IPS-15b (cell line): ENCODE measurements around the gene LTB4R.

Experiments
- H3K27me3 ChIP-seq: one replicate; pipeline ENCODE4 v1.6.1; 2013; ENCODE audit warnings: low read length; ENCODE audit not compliant: control insufficient read depth, insufficient read depth
- H3K36me3 ChIP-seq: one replicate; pipeline ENCODE4 v1.6.1; 2013; ENCODE audit warnings: low read length; ENCODE audit not compliant: control insufficient read depth, insufficient read depth
- H3K4me1 ChIP-seq: one replicate; pipeline ENCODE4 v1.6.1; 2013; ENCODE audit warnings: mild to moderate bottlenecking, low read length; ENCODE audit not compliant: control insufficient read depth, insufficient read depth
- H3K4me3 ChIP-seq: one replicate; pipeline ENCODE4 v1.5.1; 2013; ENCODE audit warnings: low read depth, low read length
- H3K9ac ChIP-seq: one replicate; pipeline ENCODE4 v1.6.1; 2013; ENCODE audit warnings: low read depth, mild to moderate bottlenecking, low read length
- H3K9me3 ChIP-seq: one replicate; pipeline ENCODE4 v1.6.1; 2013; ENCODE audit warnings: mild to moderate bottlenecking, low read length; ENCODE audit not compliant: control insufficient read depth, insufficient read depth

Gene LTB4R

DNA sequence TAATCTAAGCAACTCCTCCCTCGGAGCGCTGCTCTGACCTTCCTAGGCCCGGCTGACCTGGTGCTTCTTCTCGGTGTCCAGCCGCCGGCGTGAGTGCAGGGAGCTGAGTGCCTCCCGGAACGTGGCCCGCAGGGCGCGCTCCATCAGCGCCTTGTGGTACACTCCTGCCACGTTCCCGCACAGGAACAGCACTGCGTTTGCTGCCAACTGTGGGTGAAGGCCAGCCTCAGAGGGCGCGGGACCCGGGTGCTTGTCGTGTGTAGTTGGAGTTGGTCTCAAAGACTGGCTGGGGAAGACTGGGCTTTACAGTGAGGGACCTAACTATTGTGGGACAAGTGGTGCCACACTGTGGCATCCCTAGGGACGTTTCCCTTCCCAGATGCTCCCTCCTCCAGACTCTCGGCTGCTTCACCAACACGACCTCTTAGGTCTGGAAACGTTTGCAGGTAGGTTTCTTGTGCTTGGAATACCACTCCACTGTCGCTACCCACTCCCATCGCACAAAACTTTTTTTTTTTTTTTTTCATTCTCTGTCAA lies 20.5 kb downstream of the LTB4R start:
- H3K9ac ChIP-seq, result no peak overlapping the region

DNA sequence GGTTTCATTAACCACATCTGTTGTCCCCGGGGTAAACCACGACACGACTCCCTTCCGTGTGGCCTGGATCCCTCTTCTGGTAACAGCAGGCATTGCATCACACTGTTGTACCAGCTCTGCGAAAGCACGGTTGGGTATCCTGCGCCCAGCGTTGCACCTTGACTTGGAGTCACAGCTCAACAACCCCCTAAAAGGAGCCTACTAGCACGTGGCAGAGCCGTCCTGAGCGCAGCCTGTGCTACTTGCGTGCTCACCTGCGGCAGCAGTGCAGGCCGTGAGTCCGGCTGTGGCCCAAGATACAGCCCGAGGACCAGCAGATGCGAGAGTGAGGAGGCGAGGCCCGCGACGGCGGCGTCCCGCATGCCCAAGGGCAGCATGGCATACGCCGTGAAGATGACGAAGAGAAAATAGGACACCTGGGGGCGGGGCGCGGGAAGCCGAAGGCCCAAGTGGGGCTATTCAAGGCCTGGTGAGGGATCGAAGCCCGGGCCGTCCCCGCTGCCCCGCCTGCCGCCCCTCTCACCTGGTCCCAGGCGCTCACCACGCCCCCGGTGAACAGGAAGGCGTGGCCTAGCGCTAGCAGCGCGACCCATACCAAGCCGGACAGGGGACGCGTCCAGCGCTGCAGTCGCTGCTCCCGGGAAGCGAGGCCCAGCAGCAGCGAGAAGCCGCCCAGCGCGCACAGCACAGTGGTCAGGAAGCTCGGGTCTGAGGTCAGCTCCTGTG lies 21.1 kb downstream of the LTB4R start:
- H3K4me3 ChIP-seq, result peak overlapping the region; percentile 42
- H3K9me3 ChIP-seq, result no peaks in the 10 kb centered on the region
- no peak overlapping the region for H3K9ac ChIP-seq
- H3K4me1 ChIP-seq, result peaks cover 8% of the 10 kb centered on the region
- no peaks in the 10 kb centered on the region for H3K36me3 ChIP-seq
- H3K27me3 ChIP-seq, result peaks cover 83% of the 10 kb centered on the region

More for the DNA sequence above, 20.5 kb downstream of the LTB4R start:
- peaks cover 77% of the 10 kb centered on the region for H3K27me3 ChIP-seq
- H3K4me1 ChIP-seq, result peaks cover 8% of the 10 kb centered on the region
- H3K36me3 ChIP-seq, result no peaks in the 10 kb centered on the region
- H3K9me3 ChIP-seq, result no peaks in the 10 kb centered on the region
- H3K4me3 ChIP-seq, result peak overlapping the region; percentile 42

DNA sequence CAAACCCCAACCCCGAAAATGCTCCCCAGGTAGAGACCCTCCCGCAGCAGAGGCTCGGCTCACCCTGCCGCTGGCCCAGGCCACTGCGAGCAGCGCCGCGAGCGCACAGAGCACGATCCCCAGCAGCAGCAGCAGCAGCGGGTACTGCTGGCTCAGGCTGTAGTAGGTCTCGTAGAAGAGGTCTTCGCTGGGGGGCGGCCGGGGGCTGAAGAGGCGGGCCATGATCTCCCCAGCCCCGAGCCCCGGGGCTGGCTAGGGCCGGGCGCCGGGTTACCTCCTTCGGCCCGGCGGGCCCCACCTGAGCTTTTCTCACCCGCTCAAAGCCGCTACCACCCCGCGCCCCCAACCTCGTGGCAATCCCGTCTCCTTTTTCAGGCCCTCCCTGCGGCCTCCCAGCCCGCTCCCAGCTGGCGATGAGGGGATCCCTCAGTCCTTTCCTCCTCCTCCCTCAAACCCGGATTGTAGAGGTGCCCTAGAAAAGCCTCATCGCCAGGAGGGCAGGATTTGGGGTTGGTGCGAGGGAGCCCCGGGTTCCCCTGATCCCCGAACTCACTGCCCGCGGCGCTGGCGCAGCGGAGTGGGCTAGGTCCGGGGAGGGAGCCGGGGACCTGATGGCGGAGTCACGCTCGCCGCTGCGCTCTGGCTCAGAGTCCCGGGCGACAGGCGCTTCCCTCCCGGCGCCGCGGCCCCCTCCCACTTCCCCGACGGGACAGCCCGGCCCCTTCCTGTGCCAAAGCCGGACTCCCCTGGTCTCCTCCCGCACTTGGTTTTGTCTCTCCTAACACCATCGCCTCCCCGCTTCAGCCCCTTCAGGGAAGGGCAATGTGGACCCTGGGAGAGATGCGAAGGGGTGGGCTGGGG lies 23.4 kb downstream of the LTB4R start, which contains the start of gene ADCY4:
Gene ADCY4, minus strand, starts transcription at position 641 of the 861 bp plus-strand sequence. Its CDS starts 419 bp downstream, at position 222.
- Histone ChIP-seq H3K4me1 (peaks cover 8% of the 10 kb centered on the region), H3K9me3 (no peaks in the 10 kb centered on the region), H3K9ac (peak within 1 kb of the TSS; percentile 54), H3K27me3 (peaks cover 98% of the 10 kb centered on the region), H3K36me3 (no peaks in the 10 kb centered on the region), H3K4me3 (peak within 1 kb of the TSS; percentile 67)

DNA sequence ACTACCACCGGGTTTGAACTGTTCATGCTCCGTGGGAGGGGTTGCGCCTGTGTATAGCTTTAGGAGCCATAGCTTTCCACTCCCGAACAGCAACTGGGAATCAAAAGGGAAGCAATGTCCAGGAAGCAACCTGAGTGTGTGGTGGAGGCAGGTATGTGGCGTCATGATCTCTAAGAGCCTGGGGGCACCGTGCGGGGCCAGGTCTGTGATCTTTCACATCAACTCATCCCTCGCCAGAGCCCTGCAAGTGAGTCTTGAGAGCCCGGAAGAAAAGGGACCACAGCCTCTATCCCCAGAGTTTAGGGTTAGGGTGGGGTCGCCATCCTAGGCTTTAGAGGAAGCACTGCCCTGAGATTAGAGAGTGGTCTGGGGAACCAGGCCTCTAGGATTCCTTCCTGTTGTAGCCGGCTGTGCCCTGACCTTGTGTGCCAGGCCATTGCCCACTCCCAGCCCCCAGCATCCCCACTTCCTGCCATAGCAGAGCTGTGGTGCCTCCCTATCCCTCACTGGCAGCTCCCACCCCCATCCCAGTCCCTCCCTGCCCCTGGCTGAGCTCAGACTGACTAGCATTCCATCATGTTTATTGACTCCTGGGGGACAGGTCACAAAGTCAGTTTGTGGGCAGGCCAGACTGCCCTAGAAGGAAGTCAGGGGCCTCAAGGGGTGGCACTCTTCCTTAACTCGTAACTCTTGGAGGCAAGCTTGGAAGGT lies 24.3 kb downstream of the LTB4R start:
- Histone ChIP-seq H3K4me3 (peak overlapping the region; percentile 67), H3K27me3 (peaks cover 98% of the 10 kb centered on the region), H3K36me3 (no peaks in the 10 kb centered on the region), H3K9me3 (no peaks in the 10 kb centered on the region), H3K4me1 (peaks cover 8% of the 10 kb centered on the region), H3K9ac (no peak overlapping the region)

DNA sequence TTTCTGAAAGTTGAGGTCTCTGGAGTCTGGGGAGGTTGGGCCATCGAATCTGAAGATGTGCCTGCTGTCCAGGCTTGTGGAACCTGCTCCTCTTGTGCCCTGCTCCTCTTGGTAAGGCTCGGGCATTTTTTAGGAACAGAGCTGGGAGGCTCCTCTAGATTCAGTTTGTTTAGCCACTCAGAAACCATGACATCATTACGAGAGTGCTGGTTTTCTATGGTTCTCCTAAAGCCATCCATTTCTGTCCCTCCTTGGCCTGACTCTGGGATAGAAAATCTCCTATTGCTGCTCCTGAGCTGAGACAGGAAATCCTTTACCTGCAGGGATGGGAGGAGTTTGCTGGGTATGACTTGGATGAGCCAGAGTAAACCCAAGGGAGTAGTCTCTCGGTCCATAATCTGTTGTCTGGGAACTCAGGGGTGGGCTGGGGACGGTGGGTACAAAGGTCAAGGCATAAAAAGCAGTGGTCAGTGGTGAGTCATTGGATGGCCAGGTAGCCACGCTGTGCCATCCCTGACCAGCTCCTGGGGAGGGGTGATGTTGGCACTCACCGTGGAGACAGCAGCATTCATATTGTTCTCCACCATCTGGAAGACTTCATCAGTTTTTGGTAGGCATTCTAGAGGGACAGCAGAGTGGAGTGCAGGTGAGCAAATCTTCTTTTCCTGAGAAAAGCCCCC lies 26.0 kb downstream of the LTB4R start:
- no peak overlapping the region for H3K9ac ChIP-seq
- H3K9me3 ChIP-seq, result no peaks in the 10 kb centered on the region
- H3K27me3 ChIP-seq, result peaks cover 95% of the 10 kb centered on the region
- H3K4me3 ChIP-seq, result no peak overlapping the region
- H3K36me3 ChIP-seq, result no peaks in the 10 kb centered on the region
- H3K4me1 ChIP-seq, result peaks cover 3% of the 10 kb centered on the region

DNA sequence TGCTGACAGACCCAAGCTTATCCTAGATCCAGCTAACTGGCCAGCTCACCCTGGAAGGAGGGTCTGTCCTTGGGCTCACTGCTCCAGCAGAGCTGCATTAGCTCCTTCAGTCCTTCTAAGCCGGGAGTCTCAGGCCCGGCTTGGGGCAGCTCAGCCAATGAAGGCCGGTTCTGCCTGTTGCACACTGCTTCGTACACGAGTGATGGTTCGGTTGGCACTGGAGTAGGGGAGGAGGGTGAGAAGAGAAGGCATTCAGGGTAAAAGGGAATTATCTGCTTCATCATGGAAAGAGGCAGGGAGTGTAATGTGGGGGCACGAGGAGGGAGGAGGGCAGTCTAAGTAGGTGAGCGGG lies 26.5 kb downstream of the LTB4R start:
- Histone ChIP-seq H3K27me3 (peaks cover 94% of the 10 kb centered on the region), H3K9me3 (no peaks in the 10 kb centered on the region), H3K4me3 (no peak overlapping the region), H3K9ac (no peak overlapping the region), H3K4me1 (peaks cover 2% of the 10 kb centered on the region), H3K36me3 (no peaks in the 10 kb centered on the region)

DNA sequence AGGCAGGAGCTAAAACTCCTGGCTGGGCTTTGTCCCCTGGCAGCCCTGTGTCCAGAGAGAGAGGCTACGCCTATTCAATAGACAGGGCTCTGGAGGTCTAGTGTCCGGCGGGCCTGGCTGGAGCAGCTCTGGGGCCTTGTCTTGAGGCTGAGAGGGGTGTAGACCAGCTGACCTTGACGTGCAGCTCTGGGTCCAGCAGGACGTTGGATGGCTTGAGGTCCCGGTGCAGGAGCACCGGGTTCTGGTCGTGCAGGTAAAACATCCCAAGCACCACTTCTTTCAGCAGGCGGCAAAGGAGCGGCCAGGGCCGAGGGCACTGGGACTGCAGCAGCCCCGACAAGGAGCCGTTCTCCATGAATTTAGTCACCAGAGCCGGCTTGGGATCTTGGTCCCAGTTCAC lies 27.5 kb downstream of the LTB4R start:
- no peaks in the 10 kb centered on the region for H3K9me3 ChIP-seq
- H3K36me3 ChIP-seq, result no peaks in the 10 kb centered on the region
- peak overlapping the region; percentile 69 for H3K4me3 ChIP-seq
- H3K9ac ChIP-seq, result no peak overlapping the region
- H3K4me1 ChIP-seq, result peaks cover 2% of the 10 kb centered on the region
- peaks cover 87% of the 10 kb centered on the region for H3K27me3 ChIP-seq

DNA sequence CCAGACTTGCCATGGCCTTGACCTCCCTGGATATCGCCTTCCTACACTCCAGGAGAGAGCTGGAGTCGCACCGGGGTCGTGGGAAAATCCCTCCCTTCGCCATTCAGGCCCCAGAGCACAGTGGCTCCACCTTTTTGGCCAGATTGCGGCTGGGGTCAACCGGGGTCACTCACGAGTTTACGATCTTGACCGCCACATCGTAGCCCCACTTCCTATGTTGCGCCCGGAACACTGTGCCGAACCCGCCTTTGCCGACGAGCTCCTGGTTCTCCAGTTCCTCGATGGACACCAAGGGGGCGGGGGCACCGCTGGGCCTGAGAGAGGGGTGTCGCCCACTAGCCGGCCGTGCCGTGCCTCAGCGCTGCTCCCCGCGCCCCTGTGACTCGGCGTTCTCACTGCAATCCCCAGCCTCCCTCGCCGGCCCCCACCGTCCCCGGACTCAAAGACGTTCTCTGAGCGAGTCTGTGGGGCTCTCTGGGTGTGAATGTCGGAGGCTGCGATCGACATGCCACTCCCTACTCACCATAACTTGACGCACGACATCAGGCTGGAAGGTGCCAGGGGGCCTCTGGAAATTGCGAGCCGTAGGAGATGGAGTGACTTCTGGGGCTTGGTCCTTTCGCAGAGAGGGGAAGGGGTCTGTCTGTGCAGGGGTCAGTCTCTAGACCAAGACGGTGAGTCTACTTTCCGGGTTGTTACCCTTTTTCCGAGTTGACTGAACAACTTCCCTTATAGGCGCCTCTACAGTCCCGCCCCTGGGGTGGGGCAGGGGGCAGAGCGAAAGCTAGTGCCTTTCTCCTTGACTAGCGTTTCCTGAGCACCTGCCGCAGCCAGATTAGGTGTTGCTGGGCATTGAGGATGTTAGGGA lies 28.2 kb downstream of the LTB4R start, which contains the start of gene RIPK3:
Gene RIPK3, minus strand, starts transcription at position 708 of the 868 bp plus-strand sequence. Its CDS starts 165 bp downstream, at position 543.
- Histone ChIP-seq H3K4me3 (peak within 1 kb of the TSS; percentile 69), H3K27me3 (peaks cover 83% of the 10 kb centered on the region), H3K36me3 (no peaks in the 10 kb centered on the region), H3K9me3 (no peaks in the 10 kb centered on the region), H3K9ac (no peak within 1 kb of the TSS), H3K4me1 (peaks cover 2% of the 10 kb centered on the region)

DNA sequence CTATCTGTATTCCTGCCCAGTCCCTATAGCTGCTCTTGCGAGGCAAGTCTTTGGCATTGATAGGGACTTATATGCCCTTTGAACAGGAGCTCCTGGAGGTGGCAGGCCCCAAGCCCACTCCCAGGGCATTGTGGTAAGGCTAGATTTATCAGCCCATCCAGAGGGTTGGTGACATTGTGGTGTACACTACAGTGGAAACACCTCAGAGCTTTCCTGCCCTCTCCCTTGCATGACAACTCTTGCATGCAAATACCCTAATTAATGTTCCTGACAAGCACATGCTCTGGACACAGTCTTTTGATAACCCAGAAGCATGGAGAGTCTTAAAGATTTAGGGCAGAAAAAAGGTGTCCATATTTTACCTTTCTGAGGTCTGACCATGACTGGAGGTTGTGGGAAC lies 29.3 kb downstream of the LTB4R start:
- Histone ChIP-seq H3K27me3 (peaks cover 74% of the 10 kb centered on the region), H3K9me3 (no peaks in the 10 kb centered on the region), H3K4me1 (peaks cover 2% of the 10 kb centered on the region), H3K4me3 (no peak overlapping the region), H3K36me3 (no peaks in the 10 kb centered on the region), H3K9ac (no peak overlapping the region)

DNA sequence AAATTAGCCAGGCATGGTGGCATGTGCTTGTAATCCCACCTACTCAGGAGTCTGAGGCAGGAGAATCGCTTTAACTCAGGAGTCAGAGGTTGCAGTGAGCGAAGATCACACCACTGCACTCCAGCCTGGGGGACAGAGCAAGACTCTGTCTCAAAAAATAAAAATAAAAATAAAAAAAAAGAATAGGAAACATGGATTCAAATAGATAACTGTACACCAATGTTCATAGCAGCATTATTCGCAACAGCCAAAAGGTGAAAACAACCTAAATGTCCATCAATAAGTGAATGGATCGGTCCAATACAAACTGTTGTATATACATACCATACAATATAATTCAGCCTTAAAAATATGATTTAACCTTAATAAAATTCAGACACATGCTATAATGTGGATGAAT lies 31.6 kb downstream of the LTB4R start:
- H3K4me3 ChIP-seq, result no peak overlapping the region
- no peaks in the 10 kb centered on the region for H3K9me3 ChIP-seq
- H3K9ac ChIP-seq, result no peak overlapping the region
- H3K4me1 ChIP-seq, result no peaks in the 10 kb centered on the region
- H3K36me3 ChIP-seq, result no peaks in the 10 kb centered on the region
- H3K27me3 ChIP-seq, result peaks cover 55% of the 10 kb centered on the region
